SK-N-SH treated with all-trans-retinoic acid at 6 μM for 48 hours (cell line): ENCODE measurements around the gene SIPA1L2.

Experiments
- ATAC-seq: fragments of 200-7000 bp; cut with Tn5 transposase; 3 replicates; pipeline ENCODE4 v1.9.1; 2020; ENCODE audit warnings: mild to moderate bottlenecking, moderate library complexity
- BACH2 ChIP-seq: fragments of 250-450 bp; sonication (Bioruptor Pico); IDR thresholded peaks from 2 replicates; pipeline ENCODE4 v1.9.0; 2021; ENCODE audit warnings: mild to moderate bottlenecking, borderline replicate concordance
- CSDC2 ChIP-seq: fragments of 250-450 bp; sonication (Bioruptor Pico); IDR thresholded peaks from 2 replicates; pipeline ENCODE4 v1.5.0; 2020; ENCODE audit warnings: mild to moderate bottlenecking, moderate library complexity
- ESRRG ChIP-seq: fragments of 250-450 bp; sonication (Bioruptor Pico); IDR thresholded peaks from 2 replicates; pipeline ENCODE4 v1.6.1; 2021; ENCODE audit warnings: mild to moderate bottlenecking
- GLIS3 ChIP-seq: fragments of 250-450 bp; sonication (Bioruptor Pico); IDR thresholded peaks from 2 replicates; pipeline ENCODE4 v1.5.0; 2020; ENCODE audit warnings: mild to moderate bottlenecking, moderate library complexity
- ISL1 ChIP-seq: fragments of 250-450 bp; sonication (Bioruptor Pico); IDR thresholded peaks from 2 replicates; pipeline ENCODE4 v2.1.2; 2022; ENCODE audit warnings: mild to moderate bottlenecking, moderate library complexity
- PPARA ChIP-seq: fragments of 250-450 bp; sonication (Bioruptor Pico); IDR thresholded peaks from 2 replicates; pipeline ENCODE4 v1.5.0; 2020; ENCODE audit warnings: mild to moderate bottlenecking, borderline replicate concordance
- RARB ChIP-seq: fragments of 250-450 bp; sonication (Bioruptor Pico); IDR thresholded peaks from 2 replicates; pipeline ENCODE4 v1.8.0; 2021; ENCODE audit warnings: mild to moderate bottlenecking, moderate library complexity
- SNAI2 ChIP-seq: fragments of 250-450 bp; sonication (Bioruptor Pico); IDR thresholded peaks from 2 replicates; pipeline ENCODE4 v1.5.0; 2020; ENCODE audit warnings: mild to moderate bottlenecking, moderate library complexity
- TCF4 ChIP-seq: fragments of 250-450 bp; sonication (Bioruptor Pico); IDR thresholded peaks from 2 replicates; pipeline ENCODE4 v1.8.0; 2021; ENCODE audit warnings: mild to moderate bottlenecking, moderate library complexity, borderline replicate concordance
- TOX ChIP-seq: fragments of 250-450 bp; sonication (Bioruptor Pico); IDR thresholded peaks from 2 replicates; pipeline ENCODE4 v1.8.0; 2021; ENCODE audit warnings: mild to moderate bottlenecking, moderate library complexity, borderline replicate concordance
- ZC3H10 ChIP-seq: fragments of 250-450 bp; sonication (Bioruptor Pico); IDR thresholded peaks from 2 replicates; pipeline ENCODE4 v1.5.1; 2021; ENCODE audit warnings: mild to moderate bottlenecking, moderate library complexity
- ZFP3 ChIP-seq: fragments of 250-450 bp; sonication (Bioruptor Pico); IDR thresholded peaks from 2 replicates; pipeline ENCODE4 v1.5.0; 2020; ENCODE audit warnings: mild to moderate bottlenecking, moderate library complexity
- ZFP30 ChIP-seq: fragments of 450-650 bp; formaldehyde crosslinking; IDR thresholded peaks from 2 replicates; pipeline ENCODE4 v1.5.0; 2022; ENCODE audit warnings: mild to moderate bottlenecking, moderate library complexity
- ZNF565 ChIP-seq: fragments of 450-650 bp; formaldehyde crosslinking; conservative IDR thresholded peaks from 2 replicates; pipeline ENCODE4 v1.5.0; 2020; ENCODE audit warnings: low read depth, mild to moderate bottlenecking, moderate library complexity
- ZNF70 ChIP-seq: fragments of 450-650 bp; formaldehyde crosslinking; IDR thresholded peaks from 2 replicates; pipeline ENCODE4 v1.5.0; 2020; ENCODE audit warnings: mild to moderate bottlenecking, moderate library complexity
- ZNF8 ChIP-seq: fragments of 450-650 bp; formaldehyde crosslinking; IDR thresholded peaks from 2 replicates; pipeline ENCODE4 v1.5.0; 2020; ENCODE audit warnings: mild to moderate bottlenecking, moderate library complexity
- TF ChIP-seq, protein P1 (sequence below): fragments of 250-450 bp; sonication (Bioruptor Pico); IDR thresholded peaks from 2 replicates; pipeline ENCODE4 v1.5.1; 2021; ENCODE audit warnings: mild to moderate bottlenecking, moderate library complexity
- TF ChIP-seq, protein P2 (sequence below): fragments of 250-450 bp; sonication (Bioruptor Pico); IDR thresholded peaks from 2 replicates; pipeline ENCODE4 v1.8.0; 2020; ENCODE audit warnings: mild to moderate bottlenecking, moderate library complexity, borderline replicate concordance
- TF ChIP-seq, protein P3 (sequence below): fragments of 250-450 bp; sonication (Bioruptor Pico); IDR thresholded peaks from 2 replicates; pipeline ENCODE4 v1.5.0; 2020; ENCODE audit warnings: mild to moderate bottlenecking, moderate library complexity
- TF ChIP-seq, protein P4 (sequence below): fragments of 250-450 bp; sonication (Bioruptor Pico); IDR thresholded peaks from 2 replicates; pipeline ENCODE4 v1.8.0; 2021; ENCODE audit warnings: low read depth, mild to moderate bottlenecking, moderate library complexity, borderline replicate concordance
- TF ChIP-seq, protein P5 (sequence below): fragments of 250-450 bp; sonication (Bioruptor Pico); IDR thresholded peaks from 2 replicates; pipeline ENCODE4 v1.5.1; 2020; ENCODE audit warnings: low read depth, mild to moderate bottlenecking, moderate library complexity

The SIPA1L2 gene

GRCh38 chr1:232648316-232648715 is 18.4 kb upstream of the SIPA1L2 start:
- ATAC-seq = no peak
- TF ChIP-seq, protein P1, sequence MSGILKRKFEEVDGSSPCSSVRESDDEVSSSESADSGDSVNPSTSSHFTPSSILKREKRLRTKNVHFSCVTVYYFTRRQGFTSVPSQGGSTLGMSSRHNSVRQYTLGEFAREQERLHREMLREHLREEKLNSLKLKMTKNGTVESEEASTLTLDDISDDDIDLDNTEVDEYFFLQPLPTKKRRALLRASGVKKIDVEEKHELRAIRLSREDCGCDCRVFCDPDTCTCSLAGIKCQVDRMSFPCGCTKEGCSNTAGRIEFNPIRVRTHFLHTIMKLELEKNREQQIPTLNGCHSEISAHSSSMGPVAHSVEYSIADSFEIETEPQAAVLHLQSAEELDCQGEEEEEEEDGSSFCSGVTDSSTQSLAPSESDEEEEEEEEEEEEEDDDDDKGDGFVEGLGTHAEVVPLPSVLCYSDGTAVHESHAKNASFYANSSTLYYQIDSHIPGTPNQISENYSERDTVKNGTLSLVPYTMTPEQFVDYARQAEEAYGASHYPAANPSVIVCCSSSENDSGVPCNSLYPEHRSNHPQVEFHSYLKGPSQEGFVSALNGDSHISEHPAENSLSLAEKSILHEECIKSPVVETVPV (CRISPR knock-in tag) = no peak
- TF ChIP-seq ISL1 (CRISPR knock-in tag) (no peak), RARB (no peak), ZNF70 (CRISPR knock-in tag) (no peak), ESRRG (CRISPR knock-in tag) (no peak), ZFP30 (CRISPR knock-in tag) (no peak), GLIS3 (no peak), ZNF8 (CRISPR knock-in tag) (no peak), PPARA (CRISPR knock-in tag) (no peak), CSDC2 (CRISPR knock-in tag) (no peak), SNAI2 (CRISPR knock-in tag) (no peak)
- TF ChIP-seq, protein P2, sequence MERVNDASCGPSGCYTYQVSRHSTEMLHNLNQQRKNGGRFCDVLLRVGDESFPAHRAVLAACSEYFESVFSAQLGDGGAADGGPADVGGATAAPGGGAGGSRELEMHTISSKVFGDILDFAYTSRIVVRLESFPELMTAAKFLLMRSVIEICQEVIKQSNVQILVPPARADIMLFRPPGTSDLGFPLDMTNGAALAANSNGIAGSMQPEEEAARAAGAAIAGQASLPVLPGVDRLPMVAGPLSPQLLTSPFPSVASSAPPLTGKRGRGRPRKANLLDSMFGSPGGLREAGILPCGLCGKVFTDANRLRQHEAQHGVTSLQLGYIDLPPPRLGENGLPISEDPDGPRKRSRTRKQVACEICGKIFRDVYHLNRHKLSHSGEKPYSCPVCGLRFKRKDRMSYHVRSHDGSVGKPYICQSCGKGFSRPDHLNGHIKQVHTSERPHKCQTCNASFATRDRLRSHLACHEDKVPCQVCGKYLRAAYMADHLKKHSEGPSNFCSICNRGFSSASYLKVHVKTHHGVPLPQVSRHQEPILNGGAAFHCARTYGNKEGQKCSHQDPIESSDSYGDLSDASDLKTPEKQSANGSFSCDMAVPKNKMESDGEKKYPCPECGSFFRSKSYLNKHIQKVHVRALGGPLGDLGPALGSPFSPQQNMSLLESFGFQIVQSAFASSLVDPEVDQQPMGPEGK = no peak
- TF ChIP-seq, protein P3, sequence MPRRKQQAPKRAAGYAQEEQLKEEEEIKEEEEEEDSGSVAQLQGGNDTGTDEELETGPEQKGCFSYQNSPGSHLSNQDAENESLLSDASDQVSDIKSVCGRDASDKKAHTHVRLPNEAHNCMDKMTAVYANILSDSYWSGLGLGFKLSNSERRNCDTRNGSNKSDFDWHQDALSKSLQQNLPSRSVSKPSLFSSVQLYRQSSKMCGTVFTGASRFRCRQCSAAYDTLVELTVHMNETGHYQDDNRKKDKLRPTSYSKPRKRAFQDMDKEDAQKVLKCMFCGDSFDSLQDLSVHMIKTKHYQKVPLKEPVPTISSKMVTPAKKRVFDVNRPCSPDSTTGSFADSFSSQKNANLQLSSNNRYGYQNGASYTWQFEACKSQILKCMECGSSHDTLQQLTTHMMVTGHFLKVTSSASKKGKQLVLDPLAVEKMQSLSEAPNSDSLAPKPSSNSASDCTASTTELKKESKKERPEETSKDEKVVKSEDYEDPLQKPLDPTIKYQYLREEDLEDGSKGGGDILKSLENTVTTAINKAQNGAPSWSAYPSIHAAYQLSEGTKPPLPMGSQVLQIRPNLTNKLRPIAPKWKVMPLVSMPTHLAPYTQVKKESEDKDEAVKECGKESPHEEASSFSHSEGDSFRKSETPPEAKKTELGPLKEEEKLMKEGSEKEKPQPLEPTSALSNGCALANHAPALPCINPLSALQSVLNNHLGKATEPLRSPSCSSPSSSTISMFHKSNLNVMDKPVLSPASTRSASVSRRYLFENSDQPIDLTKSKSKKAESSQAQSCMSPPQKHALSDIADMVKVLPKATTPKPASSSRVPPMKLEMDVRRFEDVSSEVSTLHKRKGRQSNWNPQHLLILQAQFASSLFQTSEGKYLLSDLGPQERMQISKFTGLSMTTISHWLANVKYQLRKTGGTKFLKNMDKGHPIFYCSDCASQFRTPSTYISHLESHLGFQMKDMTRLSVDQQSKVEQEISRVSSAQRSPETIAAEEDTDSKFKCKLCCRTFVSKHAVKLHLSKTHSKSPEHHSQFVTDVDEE (CRISPR knock-in tag) = no peak

DNA sequence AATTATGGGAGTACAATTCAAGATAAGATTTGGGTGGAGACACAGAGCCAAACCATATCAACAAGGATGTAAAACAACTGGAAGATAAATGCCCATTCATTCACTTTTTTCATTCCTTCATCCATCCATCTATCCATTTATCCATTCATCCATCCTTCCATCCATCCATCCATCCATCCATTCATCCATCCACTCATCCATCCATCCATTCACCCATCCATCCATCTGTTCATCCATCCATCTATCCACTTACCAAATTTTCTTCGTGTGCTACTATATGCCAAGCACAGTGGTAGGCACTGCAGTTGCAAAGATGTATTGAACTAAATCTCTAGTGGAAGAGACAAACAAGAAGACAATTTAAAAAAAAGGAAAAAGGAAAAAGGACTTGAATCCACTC is 14.3 kb upstream of the SIPA1L2 start:
- no peak for TF ChIP-seq PPARA (CRISPR knock-in tag)
- no peak for TF ChIP-seq TOX (CRISPR knock-in tag)
- TF ChIP-seq ZNF8 (CRISPR knock-in tag) = no peak
- TF ChIP-seq, protein P4, sequence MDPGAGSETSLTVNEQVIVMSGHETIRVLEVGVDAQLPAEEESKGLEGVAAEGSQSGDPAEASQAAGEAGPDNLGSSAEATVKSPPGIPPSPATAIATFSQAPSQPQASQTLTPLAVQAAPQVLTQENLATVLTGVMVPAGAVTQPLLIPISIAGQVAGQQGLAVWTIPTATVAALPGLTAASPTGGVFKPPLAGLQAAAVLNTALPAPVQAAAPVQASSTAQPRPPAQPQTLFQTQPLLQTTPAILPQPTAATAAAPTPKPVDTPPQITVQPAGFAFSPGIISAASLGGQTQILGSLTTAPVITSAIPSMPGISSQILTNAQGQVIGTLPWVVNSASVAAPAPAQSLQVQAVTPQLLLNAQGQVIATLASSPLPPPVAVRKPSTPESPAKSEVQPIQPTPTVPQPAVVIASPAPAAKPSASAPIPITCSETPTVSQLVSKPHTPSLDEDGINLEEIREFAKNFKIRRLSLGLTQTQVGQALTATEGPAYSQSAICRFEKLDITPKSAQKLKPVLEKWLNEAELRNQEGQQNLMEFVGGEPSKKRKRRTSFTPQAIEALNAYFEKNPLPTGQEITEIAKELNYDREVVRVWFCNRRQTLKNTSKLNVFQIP (CRISPR knock-in tag) = no peak
- TF ChIP-seq, protein P5, sequence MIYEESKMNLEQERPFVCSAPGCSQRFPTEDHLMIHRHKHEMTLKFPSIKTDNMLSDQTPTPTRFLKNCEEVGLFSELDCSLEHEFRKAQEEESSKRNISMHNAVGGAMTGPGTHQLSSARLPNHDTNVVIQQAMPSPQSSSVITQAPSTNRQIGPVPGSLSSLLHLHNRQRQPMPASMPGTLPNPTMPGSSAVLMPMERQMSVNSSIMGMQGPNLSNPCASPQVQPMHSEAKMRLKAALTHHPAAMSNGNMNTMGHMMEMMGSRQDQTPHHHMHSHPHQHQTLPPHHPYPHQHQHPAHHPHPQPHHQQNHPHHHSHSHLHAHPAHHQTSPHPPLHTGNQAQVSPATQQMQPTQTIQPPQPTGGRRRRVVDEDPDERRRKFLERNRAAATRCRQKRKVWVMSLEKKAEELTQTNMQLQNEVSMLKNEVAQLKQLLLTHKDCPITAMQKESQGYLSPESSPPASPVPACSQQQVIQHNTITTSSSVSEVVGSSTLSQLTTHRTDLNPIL (CRISPR knock-in tag) = no peak
- TF ChIP-seq TCF4 (CRISPR knock-in tag) = no peak
- no peak for TF ChIP-seq RARB
- no peak for TF ChIP-seq ZFP3
- TF ChIP-seq, protein P1 (CRISPR knock-in tag) = no peak
- TF ChIP-seq BACH2 (CRISPR knock-in tag) = no peak
- TF ChIP-seq ZNF70 (CRISPR knock-in tag) = no peak
- no peak for ATAC-seq

- ATAC-seq = no peak
- TF ChIP-seq TOX (CRISPR knock-in tag) (no peak), ZNF565 (CRISPR knock-in tag) (no peak), RARB (no peak), ZNF8 (CRISPR knock-in tag) (no peak), ESRRG (CRISPR knock-in tag) (no peak), SNAI2 (CRISPR knock-in tag) (no peak), ZNF70 (CRISPR knock-in tag) (no peak), CSDC2 (CRISPR knock-in tag) (no peak), PPARA (CRISPR knock-in tag) (no peak), ZC3H10 (CRISPR knock-in tag) (no peak), GLIS3 (no peak)
- TF ChIP-seq, protein P1 (CRISPR knock-in tag) = no peak
- TF ChIP-seq, protein P5 (CRISPR knock-in tag) = no peak
Observed at GRCh38 chr1:232643251-232643650, 13.3 kb upstream of the SIPA1L2 start.
